ENCODE measurements around the gene TXNL1. TPM values are rescaled to one million over a fixed set of nuclear protein-coding genes. Genes with fewer than 3 reads are reported as not detected.

Gene TXNL1
- total RNA-seq: 10 to 100 TPM; 57.0 to 87.7 (median 70.6) TPM

GRCh38 chr18:56638232-56639103 is at the start of gene TXNL1:
TXNL1 (minus strand) TSS chr18:56638592; CDS start chr18:56638440, 152 bp downstream.
- in situ Hi-C loops (cut with MboI; ENCODE audit: low pct_unique_long_range_greater_than_20kb in 2 of 9, low sequenced_read_pairs in 9 of 9, unreplicated experiment in 9 of 9): no loop called here
- Histone ChIP-seq H3K4me1 (replicated peaks in 1 of 2) (peaks cover 6 to 17% of the 10 kb centered on the region in 2 donors), H3K4me3 (peak within 1 kb of the TSS; percentile 60 to 86 (median 71)), H3K27ac (peak within 1 kb of the TSS; percentile 93 to 94)
- 0 to 81% (median 11%) methylated on average over 1 to 10 of the region's 64 CpGs; no CpG with 5 or more reads in 1 of the 10 experiments for WGBS, 10 experiments
- ATAC-seq (replicated peaks in 6 of 8): peak; percentile 90 to 97 (median 94)

GRCh38 chr18:56684277-56684676 is 45.9 kb upstream of the TXNL1 start:
- no peak overlapping the region for H3K4me3 ChIP-seq
- no peak overlapping the region for H3K27ac ChIP-seq
- no peak for ATAC-seq (replicated peaks in 6 of 8)
- no peaks in the 10 kb centered on the region for H3K4me1 ChIP-seq (replicated peaks in 1 of 2)
- WGBS, 10 experiments: 100% methylated on average over 1 to 3 of the region's 3 CpGs; no CpG with 5 or more reads in 4 of the 10 experiments
- in situ Hi-C loops (cut with MboI; ENCODE audit: low pct_unique_long_range_greater_than_20kb in 2 of 9, low sequenced_read_pairs in 9 of 9, unreplicated experiment in 9 of 9): no loop called here

- peak in 1 of 8 experiments; percentile 26 for ATAC-seq (replicated peaks in 6 of 8)
- 56 to 100% (median 85%) methylated on average over 2 to 3 of the region's 4 CpGs for WGBS, 10 experiments
- H3K4me3 ChIP-seq: no peak overlapping the region
- no peak overlapping the region for H3K27ac ChIP-seq
- no peaks in the 10 kb centered on the region for H3K4me1 ChIP-seq (replicated peaks in 1 of 2)
- in situ Hi-C loops (cut with MboI; ENCODE audit: low pct_unique_long_range_greater_than_20kb in 2 of 9, low sequenced_read_pairs in 9 of 9, unreplicated experiment in 9 of 9): no loop called here
Measured at GRCh38 chr18:56678836-56679565, 40.6 kb upstream of the TXNL1 start.

DNA sequence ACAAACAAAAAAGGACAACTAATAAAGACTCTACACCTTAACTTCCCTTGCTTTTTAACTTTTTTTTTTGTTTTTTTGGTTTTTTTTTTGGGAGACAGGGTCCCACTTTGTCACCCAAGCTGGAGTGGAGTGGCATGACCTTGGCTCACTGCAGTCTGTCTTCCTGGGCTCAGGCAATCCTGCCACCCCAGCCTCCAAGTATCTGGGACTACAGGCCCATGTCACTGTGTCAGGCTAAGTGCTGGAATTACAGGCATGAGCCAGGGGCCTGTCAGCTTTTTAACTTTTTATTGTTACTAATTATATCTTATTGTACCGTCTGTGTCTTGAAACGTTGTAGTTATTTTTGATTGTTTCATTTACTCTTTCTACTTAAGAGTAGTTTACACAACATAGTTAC is 38.2 kb upstream of the TXNL1 start:
- Histone ChIP-seq H3K27ac (no peak overlapping the region), H3K4me3 (no peak overlapping the region), H3K4me1 (replicated peaks in 1 of 2) (no peaks in the 10 kb centered on the region)
- no peak for ATAC-seq (replicated peaks in 6 of 8)
- in situ Hi-C loops (cut with MboI; ENCODE audit: low pct_unique_long_range_greater_than_20kb in 2 of 9, low sequenced_read_pairs in 9 of 9, unreplicated experiment in 9 of 9): no loop called here
- 74 to 100% (median 90%) methylated on average over 2 of the region's 2 CpGs; no CpG with 5 or more reads in 1 of the 10 experiments for WGBS, 10 experiments

GRCh38 chr18:56672981-56673380 is 34.6 kb upstream of the TXNL1 start:
- ATAC-seq (replicated peaks in 6 of 8): no peak
- in situ Hi-C loops (cut with MboI; ENCODE audit: low pct_unique_long_range_greater_than_20kb in 2 of 9, low sequenced_read_pairs in 9 of 9, unreplicated experiment in 9 of 9): no loop called here
- WGBS, 10 experiments: 54 to 100% (median 89%) methylated on average over 1 to 3 of the region's 3 CpGs; no CpG with 5 or more reads in 4 of the 10 experiments
- Histone ChIP-seq H3K4me3 (no peak overlapping the region), H3K4me1 (replicated peaks in 1 of 2) (no peaks in the 10 kb centered on the region), H3K27ac (no peak overlapping the region)

- Histone ChIP-seq H3K27ac (no peak overlapping the region), H3K4me3 (no peak overlapping the region), H3K4me1 (replicated peaks in 1 of 2) (no peaks in the 10 kb centered on the region)
- WGBS, 10 experiments: 78 to 100% (median 88%) methylated on average over 1 to 8 of the region's 8 CpGs
- ATAC-seq (replicated peaks in 6 of 8): no peak
- in situ Hi-C loops (cut with MboI; ENCODE audit: low pct_unique_long_range_greater_than_20kb in 2 of 9, low sequenced_read_pairs in 9 of 9, unreplicated experiment in 9 of 9): no loop called here
Measured at GRCh38 chr18:56672391-56672790, 34.0 kb upstream of the TXNL1 start.

GRCh38 chr18:56662902-56663301 is 24.5 kb upstream of the TXNL1 start:
- Histone ChIP-seq H3K4me3 (no peak overlapping the region), H3K4me1 (replicated peaks in 1 of 2) (no peaks in the 10 kb centered on the region), H3K27ac (no peak overlapping the region)
- ATAC-seq (replicated peaks in 6 of 8): no peak
- WGBS, 10 experiments: 71 to 100% (median 96%) methylated on average over 1 to 2 of the region's 2 CpGs; no CpG with 5 or more reads in 4 of the 10 experiments
- in situ Hi-C loops (cut with MboI; ENCODE audit: low pct_unique_long_range_greater_than_20kb in 2 of 9, low sequenced_read_pairs in 9 of 9, unreplicated experiment in 9 of 9): no loop called here

- in situ Hi-C loops (cut with MboI; ENCODE audit: low pct_unique_long_range_greater_than_20kb in 2 of 9, low sequenced_read_pairs in 9 of 9, unreplicated experiment in 9 of 9): no loop called here
- no peak overlapping the region for H3K4me3 ChIP-seq
- ATAC-seq (replicated peaks in 6 of 8): peak in 1 of 8 experiments; percentile 12
- no peak overlapping the region for H3K27ac ChIP-seq
- WGBS, 10 experiments: 74 to 92% (median 84%) methylated on average over 1 to 5 of the region's 5 CpGs; no CpG with 5 or more reads in 1 of the 10 experiments
- no peaks in the 10 kb centered on the region for H3K4me1 ChIP-seq (replicated peaks in 1 of 2)
Measured at GRCh38 chr18:56662502-56662901, 24.1 kb upstream of the TXNL1 start.

GRCh38 chr18:56662063-56662408 is 23.6 kb upstream of the TXNL1 start:
- H3K4me1 ChIP-seq (replicated peaks in 1 of 2): no peaks in the 10 kb centered on the region

DNA sequence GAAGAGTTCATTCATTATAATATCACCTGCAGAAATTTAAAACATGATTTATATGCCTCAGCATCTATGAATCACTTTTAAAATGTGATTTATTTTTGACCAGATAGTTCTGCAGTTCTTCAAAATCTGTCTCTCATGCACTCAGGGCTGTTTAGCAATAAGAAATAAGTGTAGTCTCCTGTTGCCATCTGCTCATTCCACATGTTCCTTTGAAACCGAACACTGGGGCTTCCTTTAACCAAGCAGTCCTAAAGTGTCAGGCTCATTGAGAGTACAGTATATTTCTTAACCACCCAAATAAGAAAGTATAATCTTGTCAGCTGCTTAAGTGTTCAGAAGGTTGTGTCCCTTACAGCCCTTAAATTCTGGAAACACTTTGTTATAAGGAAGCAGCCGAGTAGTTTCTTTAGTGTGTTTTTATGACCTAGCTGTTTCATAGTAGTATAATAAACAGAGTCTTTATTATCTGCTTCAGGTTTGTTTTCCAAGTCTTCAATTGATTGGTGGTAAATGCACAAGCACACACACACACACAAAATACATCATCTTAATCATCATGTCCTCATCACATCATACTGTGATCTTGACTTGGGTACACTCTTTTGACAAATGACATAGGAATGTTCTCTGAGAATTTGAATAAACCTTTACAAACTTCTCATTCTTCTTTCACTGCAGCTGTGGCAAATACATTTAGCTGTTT is 23.1 kb upstream of the TXNL1 start:
- 0 to 100% (median 50%) methylated on average over 1 to 2 of the region's 2 CpGs; no CpG with 5 or more reads in 1 of the 10 experiments for WGBS, 10 experiments
- H3K27ac ChIP-seq: no peak overlapping the region
- in situ Hi-C loops (cut with MboI; ENCODE audit: low pct_unique_long_range_greater_than_20kb in 2 of 9, low sequenced_read_pairs in 9 of 9, unreplicated experiment in 9 of 9): no loop called here
- peak in 2 of 8 experiments; percentile 18 to 66 for ATAC-seq (replicated peaks in 6 of 8)
- H3K4me1 ChIP-seq (replicated peaks in 1 of 2): no peaks in the 10 kb centered on the region
- H3K4me3 ChIP-seq: no peak overlapping the region

More at GRCh38 chr18:56662063-56662408, 23.6 kb upstream of the TXNL1 start:
- in situ Hi-C loops (cut with MboI; ENCODE audit: low pct_unique_long_range_greater_than_20kb in 2 of 9, low sequenced_read_pairs in 9 of 9, unreplicated experiment in 9 of 9): no loop called here
- H3K4me3 ChIP-seq: no peak overlapping the region
- H3K27ac ChIP-seq: no peak overlapping the region
- peak in 2 of 8 experiments; percentile 68 to 75 for ATAC-seq (replicated peaks in 6 of 8)
- WGBS, 10 experiments: 0 to 100% (median 63%) methylated on average over 1 to 4 of the region's 4 CpGs; no CpG with 5 or more reads in 1 of the 10 experiments

DNA sequence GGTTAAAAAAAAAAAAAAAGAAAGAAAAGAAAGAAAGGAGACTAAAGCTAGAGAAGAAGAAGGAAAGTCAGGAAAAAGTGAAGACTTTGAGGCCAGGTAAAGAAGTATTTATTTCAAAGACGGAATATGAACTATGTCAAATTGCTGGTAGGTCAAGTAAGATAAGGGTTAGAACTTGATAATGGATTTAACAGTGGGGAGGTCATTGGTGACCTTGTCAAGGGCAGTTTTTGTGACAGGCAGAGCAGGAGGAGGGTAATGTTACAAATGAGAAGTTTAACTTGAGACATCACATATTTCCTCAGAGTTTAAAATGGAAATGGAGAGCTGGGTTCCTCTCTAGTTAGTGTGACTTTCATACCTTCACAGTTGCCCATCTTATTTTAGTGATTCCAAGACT is 22.3 kb upstream of the TXNL1 start:
- in situ Hi-C loops (cut with MboI; ENCODE audit: low pct_unique_long_range_greater_than_20kb in 2 of 9, low sequenced_read_pairs in 9 of 9, unreplicated experiment in 9 of 9): no loop called here
- H3K27ac ChIP-seq: no peak overlapping the region
- no peaks in the 10 kb centered on the region for H3K4me1 ChIP-seq (replicated peaks in 1 of 2)
- H3K4me3 ChIP-seq: no peak overlapping the region
- ATAC-seq (replicated peaks in 6 of 8): no peak
- 86 to 100% (median 100%) methylated on average over 1 of the region's 1 CpG; no CpG with 5 or more reads in 1 of the 10 experiments for WGBS, 10 experiments

DNA sequence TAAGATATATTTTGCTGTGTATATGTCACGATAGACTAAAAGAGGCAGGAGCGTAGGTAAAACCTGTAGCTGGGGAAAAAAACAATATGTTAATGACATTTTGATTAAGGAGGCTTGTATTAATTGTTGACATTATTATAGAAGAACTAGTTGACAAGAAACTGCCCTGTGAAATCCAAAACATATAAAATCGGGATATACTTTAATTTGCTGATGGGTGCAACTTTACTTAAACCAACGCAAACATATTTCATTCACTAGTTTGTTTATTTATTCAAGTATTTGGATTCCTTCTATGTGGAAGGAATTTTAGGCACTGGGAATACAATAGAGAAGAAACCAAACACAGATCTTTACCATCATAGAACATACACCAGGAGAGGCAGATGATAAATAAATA is 20.7 kb upstream of the TXNL1 start:
- no peak for ATAC-seq (replicated peaks in 6 of 8)
- in situ Hi-C loops (cut with MboI; ENCODE audit: low pct_unique_long_range_greater_than_20kb in 2 of 9, low sequenced_read_pairs in 9 of 9, unreplicated experiment in 9 of 9): no loop called here
- 86 to 100% (median 97%) methylated on average over 1 to 4 of the region's 4 CpGs; no CpG with 5 or more reads in 1 of the 10 experiments for WGBS, 10 experiments
- Histone ChIP-seq H3K4me1 (replicated peaks in 1 of 2) (no peaks in the 10 kb centered on the region), H3K27ac (no peak overlapping the region), H3K4me3 (no peak overlapping the region)

DNA sequence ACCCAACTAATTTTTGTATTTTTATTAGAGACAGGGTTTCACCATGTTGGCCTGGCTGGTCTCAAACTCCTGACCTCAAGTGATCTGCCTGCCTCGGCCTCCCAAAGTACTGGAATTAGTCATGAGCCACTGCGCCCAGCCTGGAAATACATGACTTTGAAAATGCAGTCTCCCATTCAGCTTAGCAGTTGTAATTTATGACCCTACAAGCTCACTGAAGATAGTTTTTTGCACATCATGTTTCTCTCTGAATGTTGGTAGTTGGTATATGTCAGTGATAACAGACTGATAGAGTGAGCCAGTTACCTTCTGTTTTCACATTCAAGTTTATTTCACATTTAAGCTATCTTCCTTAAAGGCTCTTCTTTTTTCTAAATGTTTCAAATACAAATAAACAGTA is 19.9 kb upstream of the TXNL1 start:
- 83 to 100% (median 98%) methylated on average over 1 to 2 of the region's 2 CpGs; no CpG with 5 or more reads in 4 of the 10 experiments for WGBS, 10 experiments
- Histone ChIP-seq H3K27ac (no peak overlapping the region), H3K4me3 (no peak overlapping the region), H3K4me1 (replicated peaks in 1 of 2) (no peaks in the 10 kb centered on the region)
- in situ Hi-C loops (cut with MboI; ENCODE audit: low pct_unique_long_range_greater_than_20kb in 2 of 9, low sequenced_read_pairs in 9 of 9, unreplicated experiment in 9 of 9): no loop called here
- ATAC-seq (replicated peaks in 6 of 8): no peak
